A673 (cell line): ENCODE results near the gene CPED1.

Source experiments
- CTCF ChIP-seq: fragments of 300-800, 200-600 bp; sonication (generic); conservative IDR thresholded peaks from 2 replicates; pipeline ENCODE4 v1.5.1; 2017; ENCODE audit warnings: low read depth, mild to moderate bottlenecking, antibody characterized with exemption, low read length, moderate library complexity, mixed read lengths
- EZH2 ChIP-seq: fragments of 200-600 bp; sonication (generic); IDR thresholded peaks from 2 replicates; pipeline ENCODE4 v1.6.1; 2017; ENCODE audit warnings: borderline replicate concordance, low read depth, mild to moderate bottlenecking, mixed read lengths, antibody characterized with exemption, low read length; ENCODE audit not compliant: poor library complexity, severe bottlenecking

DNA sequence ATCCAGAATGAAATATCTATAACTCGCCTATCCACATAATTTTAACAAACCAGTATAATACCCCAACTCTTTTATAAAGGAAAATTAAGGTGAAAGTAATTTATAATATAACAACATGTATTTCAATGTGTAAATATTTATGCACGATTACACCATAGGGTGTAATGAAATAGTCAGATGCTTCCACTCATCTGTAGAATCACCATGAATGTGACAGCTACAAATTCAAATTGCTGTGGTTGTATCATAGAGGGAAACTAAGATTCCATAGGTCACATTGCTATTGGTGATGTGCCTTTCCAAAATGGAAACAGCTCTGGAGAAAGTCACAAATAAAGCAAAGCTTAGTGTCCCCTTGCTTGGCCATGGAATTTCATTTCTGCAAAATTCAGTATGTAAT is 95.7 kb downstream of the CPED1 start:
- TF ChIP-seq CTCF (no peak), EZH2 (no peak)
